H7 (cell line): ENCODE measurements around the gene ZNF564. TPM values are rescaled to one million over a fixed set of nuclear protein-coding genes. Genes with fewer than 3 reads are reported as not detected.

Experiments
- DNase-seq: peaks from one replicate; pipeline ENCODE4 v3.0.0; 2012
- H3K27me3 ChIP-seq: 2 replicates; pipeline ENCODE4 v1.6.0; 2011; ENCODE audit warnings: mild to moderate bottlenecking, low read length; ENCODE audit not compliant: control insufficient read depth, insufficient read depth
- H3K36me3 ChIP-seq: replicated peaks from 2 replicates; pipeline ENCODE4 v1.5.1; 2011; ENCODE audit warnings: low read length; ENCODE audit not compliant: control insufficient read depth, insufficient read depth
- H3K4me3 ChIP-seq: 2 replicates; pipeline ENCODE4 v1.5.1; 2011; ENCODE audit warnings: low read depth, mild to moderate bottlenecking, control low read depth, low read length, moderate library complexity; ENCODE audit not compliant: insufficient read depth
- total RNA-seq: library from RNA; depleted of rRNA; stranded (reverse); fragments of >200 nt; shearing (Covaris generic); gene quantifications from 2 replicates; pipeline ENCODE4 v1.2.3, GENCODE V29; 2014; rRNA removed

The ZNF564 gene
- total RNA-seq, 1 experiment from 2014 or later = 2.7 TPM

DNA sequence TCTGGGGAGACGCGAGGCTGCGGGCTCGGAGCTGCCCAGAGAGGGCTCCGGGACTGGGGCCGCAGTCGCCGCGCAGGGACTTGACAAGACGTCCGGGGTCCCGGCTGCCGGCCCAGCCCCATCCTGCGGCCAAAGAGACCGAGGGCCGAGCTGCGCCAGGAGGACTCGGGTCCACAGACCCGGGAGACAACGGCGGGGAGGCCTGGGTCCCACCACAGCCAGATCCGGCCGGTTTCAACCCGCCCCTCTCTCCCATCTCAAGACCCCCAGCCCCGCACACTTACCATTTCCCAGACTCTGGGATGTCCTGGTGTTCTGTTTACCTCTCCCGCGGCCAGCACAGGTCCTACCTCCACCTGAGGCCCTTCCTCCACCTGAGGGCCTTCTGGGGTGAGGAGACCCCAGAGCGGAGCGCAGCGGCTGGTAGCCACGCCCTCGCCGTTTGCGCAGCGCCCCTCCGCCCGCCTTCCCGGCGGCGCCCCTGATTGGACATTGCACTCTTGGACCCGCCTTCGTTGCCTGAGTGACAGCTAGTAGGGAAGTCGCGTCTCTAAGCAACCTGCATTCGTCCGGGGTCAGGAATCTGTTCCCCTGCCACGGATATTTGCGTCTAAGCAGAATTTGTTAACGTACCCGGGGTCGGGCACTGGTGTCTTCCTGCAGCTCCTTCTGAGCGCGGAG lies 66.8 kb downstream of the ZNF564 start, which contains the start of gene ZNF709:
Gene ZNF709 (minus strand): TSS at position 446 of the 681 bp plus-strand sequence. CDS start 159 bp downstream, at position 287.
- H3K27me3 ChIP-seq = peaks cover 5% of the 10 kb centered on the region; the same call in 1 of the 2 replicates
- H3K36me3 ChIP-seq = no peaks in the 10 kb centered on the region
- H3K4me3 ChIP-seq = peak within 1 kb of the TSS; percentile 64
- DNase-seq = peak; percentile 96

DNA sequence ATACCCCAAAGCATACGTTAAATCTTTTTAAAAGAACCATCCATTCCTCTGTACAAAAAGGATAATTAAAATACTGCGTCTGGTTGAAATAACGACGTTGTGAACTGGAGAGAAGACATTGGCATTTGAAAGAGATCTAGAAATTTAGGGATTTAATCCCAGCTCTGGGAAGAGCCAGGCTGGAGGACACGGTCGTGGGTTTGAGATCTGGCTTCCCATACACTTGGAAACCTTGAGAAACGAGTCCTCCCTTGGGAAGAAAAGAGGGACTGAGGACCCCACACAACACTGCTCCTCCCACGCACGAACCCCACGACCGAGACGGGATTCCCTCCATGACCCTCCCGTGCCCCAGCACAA lies 67.3 kb downstream of the ZNF564 start:
- DNase-seq = no peak
- Histone ChIP-seq H3K4me3 (peak overlapping the region; percentile 64), H3K36me3 (no peaks in the 10 kb centered on the region)

DNA sequence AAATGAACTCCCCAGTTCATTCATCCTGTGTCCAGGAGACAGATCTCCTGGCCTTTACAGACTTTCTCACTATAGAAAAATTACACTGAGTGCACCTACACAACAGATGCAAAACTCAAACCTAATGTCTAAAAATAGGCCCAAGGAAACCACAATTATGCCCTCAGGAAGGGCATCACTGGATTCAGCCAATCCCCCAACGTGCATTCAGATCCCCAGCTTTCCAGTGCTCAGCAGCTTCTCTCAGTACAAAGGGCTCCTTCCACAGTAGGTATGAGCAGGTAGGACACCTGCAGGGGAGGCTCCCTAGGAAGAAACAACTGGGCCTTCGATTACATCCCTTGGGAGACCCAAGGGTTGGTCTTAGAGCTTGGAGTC lies 68.8 kb downstream of the ZNF564 start:
- no peak for DNase-seq
- no peak overlapping the region for H3K4me3 ChIP-seq

More for the DNA sequence above, 67.3 kb downstream of the ZNF564 start:
- peaks cover 5% of the 10 kb centered on the region; the same call in 1 of the 2 replicates for H3K27me3 ChIP-seq

DNA sequence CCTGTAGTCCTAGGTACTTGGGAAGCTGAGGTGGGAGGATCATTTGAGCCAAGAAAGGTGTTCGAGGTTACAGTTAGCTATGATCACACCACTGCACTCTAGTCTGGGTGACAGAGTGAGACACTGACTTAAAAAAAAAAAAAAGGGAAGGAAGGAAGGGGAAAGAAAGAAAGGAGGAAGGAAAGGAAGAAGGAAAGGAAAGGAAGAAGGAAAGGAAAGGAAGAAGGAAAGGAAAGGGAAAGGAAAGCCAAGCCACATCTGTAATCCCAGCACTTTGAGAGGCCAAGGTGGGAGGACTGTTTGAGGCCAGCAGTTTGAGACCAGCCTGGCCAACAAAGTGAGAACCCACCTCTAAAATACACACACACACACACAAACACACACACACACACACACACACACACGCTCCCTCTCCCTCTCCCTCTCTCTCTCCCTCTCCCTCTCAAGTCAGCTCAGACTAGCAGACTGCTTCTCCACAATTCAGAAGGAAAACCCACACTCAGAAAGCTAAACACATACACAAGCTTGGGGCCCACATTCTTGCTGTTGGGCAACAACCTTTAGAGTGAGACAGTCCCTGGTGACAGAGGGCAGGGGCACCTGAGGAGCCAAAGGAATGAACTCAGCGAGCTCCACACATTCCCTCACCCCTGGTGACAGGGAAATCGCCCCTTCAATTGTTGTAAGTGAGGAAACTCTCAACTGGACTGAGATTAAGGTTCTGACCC lies 69.3 kb downstream of the ZNF564 start:
- H3K36me3 ChIP-seq = no peaks in the 10 kb centered on the region
- H3K4me3 ChIP-seq = no peak overlapping the region
- no peak for DNase-seq
- peaks cover 5% of the 10 kb centered on the region; the same call in 1 of the 2 replicates for H3K27me3 ChIP-seq

More for the DNA sequence above, 68.8 kb downstream of the ZNF564 start:
- Histone ChIP-seq H3K27me3 (peaks cover 5% of the 10 kb centered on the region; the same call in 1 of the 2 replicates), H3K36me3 (no peaks in the 10 kb centered on the region)

DNA sequence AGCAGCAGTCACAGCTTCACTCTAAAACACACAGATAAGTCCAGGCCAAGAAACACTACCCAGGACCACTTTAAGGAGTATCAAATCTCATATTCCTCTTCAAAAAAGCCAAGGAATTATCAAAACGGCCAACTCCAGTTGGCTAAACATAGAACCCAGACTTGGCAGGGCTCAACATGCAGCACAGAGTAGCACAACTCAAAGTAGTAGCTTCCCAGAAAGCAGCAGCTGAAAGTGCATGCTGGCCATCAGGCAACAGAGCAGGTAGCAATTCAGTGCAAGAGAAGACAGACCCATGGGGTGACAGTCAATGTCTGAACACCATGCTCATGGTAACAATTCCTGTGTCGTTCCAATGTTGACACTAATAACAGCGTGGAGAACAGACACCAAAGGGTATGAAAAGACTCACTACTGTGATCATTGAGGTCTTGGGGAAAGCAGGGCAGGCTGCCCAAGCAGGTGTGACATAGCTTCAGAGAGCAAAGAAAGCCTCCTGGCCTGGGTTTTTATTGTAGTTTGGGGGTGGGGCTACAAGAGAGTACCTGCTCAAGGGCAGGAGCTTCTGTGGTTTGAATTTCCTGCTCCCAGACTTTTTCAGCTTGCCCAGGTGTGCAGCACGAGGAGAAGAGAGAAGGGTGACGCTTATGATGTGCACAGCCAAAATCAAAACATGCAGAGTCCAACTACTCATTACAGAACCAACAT lies 72.9 kb downstream of the ZNF564 start:
- Histone ChIP-seq H3K27me3 (no peaks in the 10 kb centered on the region), H3K36me3 (no peaks in the 10 kb centered on the region), H3K4me3 (no peak overlapping the region)
- DNase-seq = no peak

Other genes starting within 250 kb of the ZNF564 start
- gene ZNF563, start 217.8 kb downstream of the ZNF564 start, total RNA-seq = not detected in 2 replicates
- gene ZNF442, start 185.8 kb downstream of the ZNF564 start, total RNA-seq = not detected in 2 replicates
- gene ZNF799, start 150.2 kb downstream of the ZNF564 start, total RNA-seq = not detected in 2 replicates
- 0.24 and 0.41 TPM in 2 replicates for gene ZNF443, start 110.5 kb downstream of the ZNF564 start, total RNA-seq
- 0.30 and 0.42 TPM in 2 replicates for gene ZNF709, start 66.7 kb downstream of the ZNF564 start, total RNA-seq
- gene ZNF490, start 59.3 kb upstream of the ZNF564 start, total RNA-seq = 3.1 and 5.2 TPM in 2 replicates
- 7.4 and 10.2 TPM in 2 replicates for gene ZNF791, start 59.4 kb upstream of the ZNF564 start, total RNA-seq
- 58.4 and 71.2 TPM in 2 replicates for gene MAN2B1, start 115.3 kb upstream of the ZNF564 start, total RNA-seq
- gene WDR83, start 115.3 kb upstream of the ZNF564 start, total RNA-seq = 11.6 and 12.5 TPM in 2 replicates
- 83.1 and 86.4 TPM in 2 replicates for gene DHPS, start 130.4 kb upstream of the ZNF564 start, total RNA-seq
- not detected in 2 replicates for gene GNG14, start 136.5 kb upstream of the ZNF564 start, total RNA-seq
- 15.3 and 21.2 TPM in 2 replicates for gene FBXW9, start 145.1 kb upstream of the ZNF564 start, total RNA-seq
- gene TNPO2, start 172.4 kb upstream of the ZNF564 start, total RNA-seq = 34.1 and 48.9 TPM in 2 replicates
- 186 and 218 TPM in 2 replicates for gene TRIR, start 183.2 kb upstream of the ZNF564 start, total RNA-seq
- 113 and 166 TPM in 2 replicates for gene GET3, start 186.0 kb upstream of the ZNF564 start, total RNA-seq
- 0.37 and 1.5 TPM in 2 replicates for gene BEST2, start 200.3 kb upstream of the ZNF564 start, total RNA-seq
- 15.4 and 30.4 TPM in 2 replicates for gene HOOK2, start 224.1 kb upstream of the ZNF564 start, total RNA-seq
- gene JUNB, start 240.0 kb upstream of the ZNF564 start, total RNA-seq = 10.0 and 22.6 TPM in 2 replicates